CD4-positive, CD25-positive, alpha-beta regulatory T cell (primary cell): ENCODE data around the gene CDKAL1. TPM values are rescaled to one million over a fixed set of nuclear protein-coding genes. Genes with fewer than 3 reads are reported as not detected.

Experiments
- ATAC-seq, 2 donors: fragments of 150-1000 bp; cut with Tn5 transposase; one replicate each; pipeline ENCODE4 v1.10.0; 2021; ENCODE audit warnings: low read depth in 2 of 2, moderate number of reproducible peaks in 2 of 2, moderate library complexity in 1 of 2
- DNase-seq, 3 donors: peaks; one replicate each; pipeline versions ENCODE4 v3.0.0 to v3.0.0-alpha.2; 2012 to 2022; ENCODE audit warnings: mixed read lengths in 1 of 3
- H3K27ac ChIP-seq: one replicate; pipeline ENCODE4 v1.7.0; 2013; ENCODE audit warnings: mild to moderate bottlenecking, low read length; ENCODE audit not compliant: insufficient read depth, poor library complexity, severe bottlenecking
- H3K27me3 ChIP-seq: one replicate; pipeline ENCODE4 v1.7.0; 2013; ENCODE audit warnings: low read length; ENCODE audit not compliant: control insufficient read depth, insufficient read depth
- H3K36me3 ChIP-seq: one replicate; pipeline ENCODE4 v1.7.0; 2013; ENCODE audit warnings: mild to moderate bottlenecking, low read length, moderate library complexity; ENCODE audit not compliant: control insufficient read depth, insufficient read depth
- H3K4me1 ChIP-seq: 2 replicates; pipeline ENCODE4 v1.7.0; 2013; ENCODE audit warnings: mild to moderate bottlenecking, low read length; ENCODE audit not compliant: insufficient read depth, control insufficient read depth, poor library complexity, severe bottlenecking
- H3K4me3 ChIP-seq: one replicate; pipeline ENCODE4 v1.7.0; 2013; ENCODE audit warnings: low read depth, mild to moderate bottlenecking, low read length, moderate library complexity
- H3K9me3 ChIP-seq, 2 experiments: 1 replicate in 1 of 2; 2 replicates in 1 of 2; pipeline ENCODE4 v1.7.0; 2013; ENCODE audit warnings: low read length in 2 of 2, mild to moderate bottlenecking in 1 of 2, moderate library complexity in 1 of 2; ENCODE audit not compliant: control insufficient read depth in 2 of 2
- H3K27ac Mint-ChIP-seq, 3 donors: one replicate each; pipeline ENCODE4 v1.8.0; 2020 to 2022; ENCODE audit warnings: mild to moderate bottlenecking in 3 of 3, mixed read lengths in 3 of 3, moderate library complexity in 2 of 3
- H3K27me3 Mint-ChIP-seq: one replicate; pipeline ENCODE4 v1.8.0; 2022; ENCODE audit warnings: mild to moderate bottlenecking, mixed read lengths
- H3K36me3 Mint-ChIP-seq: one replicate; pipeline ENCODE4 v1.8.0; 2020; ENCODE audit warnings: mixed read lengths
- H3K4me1 Mint-ChIP-seq, 4 donors: one replicate each; pipeline ENCODE4 v1.8.0; 2020 to 2022; ENCODE audit warnings: mixed read lengths in 4 of 4, mild to moderate bottlenecking in 1 of 4
- H3K4me3 Mint-ChIP-seq, 4 donors: one replicate each; pipeline ENCODE4 v1.8.0; 2020 to 2022; ENCODE audit warnings: mild to moderate bottlenecking in 4 of 4, mixed read lengths in 4 of 4, moderate library complexity in 3 of 4
- H3K9me3 Mint-ChIP-seq, 7 donors: one replicate each; pipeline ENCODE4 v1.8.0; 2020 to 2022; ENCODE audit warnings: mixed read lengths in 7 of 7, mild to moderate bottlenecking in 3 of 7, moderate library complexity in 2 of 7
- polyA plus RNA-seq, 4 donors: library from polyadenylated mRNA; unstranded; fragments of 300-500 nt; fragmentation: Illumina TruSeq; gene quantifications; one replicate each; pipeline ENCODE4 v1.2.3, GENCODE V29; 2021
- total RNA-seq: library from RNA; stranded (reverse); gene quantifications from one replicate; pipeline ENCODE4 v1.2.3, GENCODE V29; 2022

The CDKAL1 gene
- total and polyA plus RNA-seq, 5 donors from 2014 or later, result 26.1 to 39.4 (median 30.4) TPM

DNA sequence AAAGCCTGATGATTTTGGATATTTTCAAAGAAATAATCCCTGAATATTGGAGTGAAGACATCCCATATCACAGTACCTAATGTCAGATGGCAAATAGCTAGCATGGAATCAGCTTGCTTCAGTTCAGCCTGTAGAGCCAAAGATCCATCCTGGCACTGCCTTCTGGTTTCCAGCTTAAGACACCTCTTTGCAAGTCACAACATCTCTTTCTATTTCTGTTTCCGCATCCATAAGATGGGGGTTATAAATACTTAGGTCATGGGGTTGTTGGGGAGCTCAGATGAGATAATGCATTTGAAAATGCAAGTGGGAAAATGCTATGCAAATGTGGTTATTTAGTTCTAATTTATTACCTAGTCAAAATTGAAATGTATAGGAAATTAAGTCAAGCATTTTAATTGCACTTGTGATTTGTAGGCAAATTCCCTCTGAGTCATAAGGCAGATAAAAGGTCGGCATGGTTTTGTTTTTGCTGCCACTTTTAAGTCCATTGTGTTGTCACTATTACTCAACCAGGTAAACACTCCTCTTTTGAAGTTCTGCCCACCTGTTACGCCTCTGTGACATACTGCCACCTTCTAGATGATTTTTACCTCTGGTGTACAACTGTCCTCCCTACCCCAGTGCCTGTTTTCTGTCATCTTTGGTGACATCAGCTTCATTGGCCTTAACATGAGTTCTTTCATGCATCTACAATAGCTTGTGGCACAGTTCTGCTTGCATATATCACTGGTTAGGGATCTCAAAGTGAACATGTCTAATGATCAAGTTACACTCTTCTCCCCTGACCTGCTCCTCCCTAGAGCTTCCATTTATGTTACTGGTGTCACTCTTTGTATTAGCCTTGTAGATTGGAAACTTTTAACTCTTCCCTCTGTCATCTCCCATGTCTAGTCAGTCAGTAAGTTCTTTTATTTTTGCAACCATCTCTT is 96.6 kb downstream of the CDKAL1 start:
- ATAC-seq, result no peak
- H3K27ac Mint-ChIP-seq, result peak overlapping the region in 1 of 3 donors; percentile 12
- H3K4me3 Mint-ChIP-seq, result no peak overlapping the region
- H3K36me3 Mint-ChIP-seq, result peaks cover 23% of the 10 kb centered on the region
- Histone ChIP-seq H3K27me3 (no peaks in the 10 kb centered on the region), H3K36me3 (no peaks in the 10 kb centered on the region), H3K4me1 (peaks cover 7% of the 10 kb centered on the region), H3K4me3 (no peak overlapping the region), H3K27ac (no peak overlapping the region), H3K9me3 (no peaks in the 10 kb centered on the region)
- no peaks in the 10 kb centered on the region for H3K27me3 Mint-ChIP-seq
- H3K9me3 Mint-ChIP-seq, result peaks cover 0 to 1% (median 0%) of the 10 kb centered on the region in 7 donors
- DNase-seq, result peak in 1 of 3 donors; percentile 31
- peaks cover 25 to 59% (median 42%) of the 10 kb centered on the region in 4 donors for H3K4me1 Mint-ChIP-seq

DNA sequence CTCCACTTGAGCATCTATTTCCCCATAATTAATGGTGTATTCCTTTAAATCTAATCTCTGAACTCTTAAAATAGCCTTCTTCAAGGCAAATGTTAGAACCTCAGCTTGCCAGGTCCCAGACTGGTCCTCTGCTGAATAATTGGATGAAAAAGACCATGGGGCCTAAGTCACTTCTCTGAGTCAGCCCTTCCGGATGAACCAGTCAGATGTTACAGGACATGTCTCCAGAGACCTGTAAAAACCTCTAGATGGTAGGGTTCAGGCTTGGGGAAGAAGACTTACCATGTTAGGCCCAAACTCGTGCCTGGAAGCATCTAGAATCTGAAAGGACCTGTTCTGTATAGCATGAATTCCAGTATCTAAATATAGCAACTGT is 97.3 kb downstream of the CDKAL1 start:
- H3K4me3 ChIP-seq, result no peak overlapping the region
- H3K27me3 Mint-ChIP-seq, result no peaks in the 10 kb centered on the region
- H3K9me3 ChIP-seq, result no peaks in the 10 kb centered on the region
- H3K27me3 ChIP-seq, result no peaks in the 10 kb centered on the region
- H3K4me1 Mint-ChIP-seq, result peaks cover 25 to 60% (median 41%) of the 10 kb centered on the region in 4 donors
- H3K36me3 ChIP-seq, result no peaks in the 10 kb centered on the region
- peaks cover 0 to 1% (median 0%) of the 10 kb centered on the region in 7 donors for H3K9me3 Mint-ChIP-seq
- DNase-seq (no peak), ATAC-seq (no peak)
- no peak overlapping the region for H3K27ac Mint-ChIP-seq
- H3K27ac ChIP-seq, result no peak overlapping the region
- H3K4me1 ChIP-seq, result peaks cover 7% of the 10 kb centered on the region
- no peak overlapping the region for H3K4me3 Mint-ChIP-seq
- peaks cover 29% of the 10 kb centered on the region for H3K36me3 Mint-ChIP-seq

- DNase-seq (peak in 1 of 3 donors; percentile 67), ATAC-seq (peak; percentile 53 to 57)
- H3K4me1 ChIP-seq, result peaks cover 7% of the 10 kb centered on the region
- no peaks in the 10 kb centered on the region for H3K36me3 ChIP-seq
- Mint-ChIP-seq H3K9me3 (peaks cover 0 to 1% (median 0%) of the 10 kb centered on the region in 7 donors), H3K27ac (no peak overlapping the region), H3K36me3 (peaks cover 29% of the 10 kb centered on the region), H3K4me3 (no peak overlapping the region), H3K4me1 (peaks cover 25 to 62% (median 40%) of the 10 kb centered on the region in 4 donors), H3K27me3 (no peaks in the 10 kb centered on the region)
- H3K4me3 ChIP-seq, result no peak overlapping the region
- no peaks in the 10 kb centered on the region for H3K27me3 ChIP-seq
- no peaks in the 10 kb centered on the region for H3K9me3 ChIP-seq
- no peak overlapping the region for H3K27ac ChIP-seq
Observed at GRCh38 chr6:20632696-20633095, 98.4 kb downstream of the CDKAL1 start.

- Histone ChIP-seq H3K4me3 (no peak overlapping the region), H3K9me3 (no peaks in the 10 kb centered on the region), H3K27ac (no peak overlapping the region), H3K27me3 (no peaks in the 10 kb centered on the region), H3K36me3 (no peaks in the 10 kb centered on the region), H3K4me1 (peaks cover 7% of the 10 kb centered on the region)
- peaks cover 29% of the 10 kb centered on the region for H3K36me3 Mint-ChIP-seq
- peak overlapping the region in 1 of 3 donors; percentile 61 for H3K27ac Mint-ChIP-seq
- DNase-seq (no peak), ATAC-seq (no peak)
- no peaks in the 10 kb centered on the region for H3K27me3 Mint-ChIP-seq
- H3K4me3 Mint-ChIP-seq, result no peak overlapping the region
- H3K4me1 Mint-ChIP-seq, result peaks cover 25 to 56% (median 39%) of the 10 kb centered on the region in 4 donors
- peaks cover 0 to 1% (median 0%) of the 10 kb centered on the region in 7 donors for H3K9me3 Mint-ChIP-seq
Observed at GRCh38 chr6:20633566-20634340, 99.5 kb downstream of the CDKAL1 start.

- Mint-ChIP-seq H3K4me1 (peaks cover 5 to 16% (median 13%) of the 10 kb centered on the region in 4 donors), H3K9me3 (no peaks in the 10 kb centered on the region), H3K4me3 (no peak overlapping the region), H3K27me3 (peaks cover 4% of the 10 kb centered on the region), H3K27ac (no peak overlapping the region), H3K36me3 (peaks cover 32% of the 10 kb centered on the region)
- Histone ChIP-seq H3K9me3 (no peaks in the 10 kb centered on the region), H3K4me1 (no peaks in the 10 kb centered on the region), H3K4me3 (no peak overlapping the region), H3K36me3 (peaks cover 3% of the 10 kb centered on the region), H3K27me3 (no peaks in the 10 kb centered on the region), H3K27ac (no peak overlapping the region)
- no peak for ATAC-seq
- DNase-seq, result no peak
Observed at GRCh38 chr6:20639161-20639560, 104.9 kb downstream of the CDKAL1 start.

DNA sequence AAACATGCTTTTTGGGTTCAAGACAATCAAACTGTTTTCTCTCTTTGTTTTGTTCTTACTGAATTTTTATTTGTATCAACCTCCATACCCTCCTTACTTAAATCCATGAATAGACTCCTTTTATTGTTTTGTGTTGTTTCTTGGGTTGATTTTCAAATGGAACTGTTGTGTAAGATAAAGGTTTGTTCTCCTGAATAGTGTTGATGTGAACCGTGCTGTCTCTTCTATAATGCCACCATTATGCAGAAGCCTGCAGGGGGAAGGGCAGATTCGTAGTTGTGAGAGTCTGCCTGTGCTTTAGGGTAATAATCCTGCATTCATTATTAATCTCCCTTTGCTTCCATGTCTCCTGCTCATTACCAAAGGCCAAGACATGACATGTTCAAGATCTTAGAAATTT is 105.9 kb downstream of the CDKAL1 start:
- H3K36me3 ChIP-seq, result peaks cover 6% of the 10 kb centered on the region
- H3K4me3 ChIP-seq, result no peak overlapping the region
- H3K27me3 ChIP-seq, result no peaks in the 10 kb centered on the region
- Mint-ChIP-seq H3K36me3 (peaks cover 28% of the 10 kb centered on the region), H3K27me3 (peaks cover 4% of the 10 kb centered on the region), H3K9me3 (no peaks in the 10 kb centered on the region), H3K4me1 (peaks cover 5 to 13% (median 9%) of the 10 kb centered on the region in 4 donors), H3K27ac (peak overlapping the region in 1 of 3 donors; percentile 71), H3K4me3 (no peak overlapping the region)
- H3K4me1 ChIP-seq, result no peaks in the 10 kb centered on the region
- H3K27ac ChIP-seq, result no peak overlapping the region
- DNase-seq (no peak), ATAC-seq (no peak)
- H3K9me3 ChIP-seq, result no peaks in the 10 kb centered on the region

DNA sequence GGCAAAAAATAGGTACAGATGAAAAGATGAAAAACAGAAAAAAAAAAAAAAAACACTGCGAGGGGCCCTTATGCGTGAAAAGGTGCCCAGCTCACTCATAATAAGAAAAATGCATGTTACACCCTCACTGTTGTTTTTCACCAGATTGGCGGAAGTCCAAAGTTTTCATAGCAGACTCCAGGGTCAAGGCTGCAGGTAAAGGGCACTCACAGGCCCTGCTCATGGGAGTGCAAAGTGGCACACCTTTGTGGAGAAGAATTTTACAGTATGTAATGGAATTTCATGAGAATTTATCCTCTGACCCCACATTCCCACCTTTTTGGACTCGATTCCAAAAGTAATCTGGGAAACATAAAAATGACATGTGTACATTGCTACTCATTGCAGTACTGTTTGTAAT is 108.2 kb downstream of the CDKAL1 start:
- no peak overlapping the region for H3K4me3 Mint-ChIP-seq
- H3K27me3 ChIP-seq, result no peaks in the 10 kb centered on the region
- peaks cover 6% of the 10 kb centered on the region for H3K36me3 ChIP-seq
- H3K36me3 Mint-ChIP-seq, result peaks cover 24% of the 10 kb centered on the region
- H3K4me1 Mint-ChIP-seq, result peaks cover 3 to 13% (median 6%) of the 10 kb centered on the region in 4 donors
- H3K27ac Mint-ChIP-seq, result no peak overlapping the region
- H3K27me3 Mint-ChIP-seq, result peaks cover 4% of the 10 kb centered on the region
- H3K9me3 Mint-ChIP-seq, result no peaks in the 10 kb centered on the region
- no peaks in the 10 kb centered on the region for H3K4me1 ChIP-seq
- H3K4me3 ChIP-seq, result no peak overlapping the region
- H3K9me3 ChIP-seq, result no peaks in the 10 kb centered on the region
- ATAC-seq (no peak), DNase-seq (no peak)
- H3K27ac ChIP-seq, result no peak overlapping the region
